Pulmonary artery endothelial cell (primary cell): Measurements from ENCODE around the gene MLLT10. TPM values are rescaled to one million over a fixed set of nuclear protein-coding genes. Genes with fewer than 3 reads are reported as not detected.

Experiments used
- DNase-seq: peaks from one replicate; pipeline ENCODE4 v3.0.0-alpha.2; 2011; ENCODE audit warnings: low read depth, low spot score
- total RNA-seq: library from RNA; depleted of rRNA; stranded (reverse); fragments of >200 nt; gene quantifications from 2 replicates; pipeline ENCODE4 v1.2.3, GENCODE V29; 2014

Gene MLLT10
- total RNA-seq, 1 donor from 2014 or later, result 36.9 TPM

- DNase-seq, result no peak
Measured at GRCh38 chr10:21501091-21501490, 32.9 kb upstream of the MLLT10 start.

GRCh38 chr10:21501731-21502347 is 32.2 kb upstream of the MLLT10 start:
- DNase-seq, result no peak

DNA sequence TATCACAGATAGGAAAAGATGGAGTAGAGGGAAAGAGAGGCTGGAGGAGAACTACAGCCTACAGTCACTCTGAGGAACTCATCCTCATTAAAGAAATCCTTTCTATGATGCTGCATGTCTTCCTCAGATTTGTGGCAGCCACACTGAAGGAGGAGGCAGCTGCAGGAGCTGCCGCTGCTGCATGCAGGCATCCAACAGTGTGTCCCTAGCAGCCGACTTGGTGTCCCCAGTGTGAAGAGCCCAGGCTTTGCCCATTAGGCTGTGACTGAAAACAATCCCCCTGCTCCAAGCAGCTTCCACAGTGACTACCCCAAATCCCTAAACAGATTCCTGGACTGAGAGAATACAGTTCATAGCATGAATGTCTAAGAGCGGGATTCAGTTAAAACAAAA is 31.7 kb upstream of the MLLT10 start:
- DNase-seq, result no peak

- no peak for DNase-seq
Measured at GRCh38 chr10:21503542-21503941, 30.5 kb upstream of the MLLT10 start.

DNA sequence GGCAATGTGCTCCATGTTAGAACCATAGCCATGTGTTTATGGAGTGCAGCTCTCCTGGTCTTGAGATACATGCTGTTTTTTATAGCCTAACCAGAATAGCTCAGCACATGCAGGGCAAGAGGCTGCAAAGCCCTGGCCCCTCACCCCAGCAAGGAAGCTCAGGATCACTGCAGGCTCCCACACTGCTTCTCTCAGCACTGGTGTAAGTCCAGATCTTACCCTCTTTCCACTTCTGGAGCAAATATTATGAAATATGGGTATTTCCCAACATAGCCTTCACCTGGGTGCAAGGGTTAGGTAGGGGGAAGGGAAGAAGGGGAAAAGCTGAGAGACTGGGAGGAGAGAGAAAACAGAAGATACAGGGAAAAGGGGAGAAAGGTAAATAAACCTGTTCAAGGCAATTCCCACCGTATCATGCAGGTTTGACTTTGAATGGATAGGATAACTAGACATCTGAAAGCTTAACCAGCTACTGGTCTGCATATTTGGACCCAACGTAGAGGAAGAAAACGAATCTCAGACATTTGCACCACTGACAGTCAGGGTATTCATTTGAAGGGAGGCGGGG is 28.2 kb upstream of the MLLT10 start:
- DNase-seq, result no peak

GRCh38 chr10:21506351-21506750 is 27.7 kb upstream of the MLLT10 start:
- DNase-seq, result no peak

DNA sequence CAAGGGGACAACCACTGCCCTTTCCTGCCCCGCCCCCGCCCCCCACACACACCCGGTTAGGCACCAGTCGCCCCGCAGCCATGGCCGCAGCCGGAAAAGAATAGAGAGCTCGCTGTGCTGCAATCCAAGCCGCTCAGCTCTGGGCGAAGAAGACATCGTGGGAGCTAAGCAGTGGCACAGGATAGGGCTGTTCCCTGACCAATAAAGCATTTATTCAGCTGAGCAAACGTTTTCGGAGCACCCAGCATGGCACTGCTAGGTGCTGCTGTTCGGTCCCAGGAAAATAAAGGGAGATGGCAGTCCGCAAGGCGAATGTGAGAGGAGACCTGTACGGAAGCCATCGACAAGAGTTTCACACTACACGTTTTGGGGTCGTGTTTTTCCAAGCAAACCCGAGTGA is 26.9 kb upstream of the MLLT10 start:
- DNase-seq, result no peak

DNA sequence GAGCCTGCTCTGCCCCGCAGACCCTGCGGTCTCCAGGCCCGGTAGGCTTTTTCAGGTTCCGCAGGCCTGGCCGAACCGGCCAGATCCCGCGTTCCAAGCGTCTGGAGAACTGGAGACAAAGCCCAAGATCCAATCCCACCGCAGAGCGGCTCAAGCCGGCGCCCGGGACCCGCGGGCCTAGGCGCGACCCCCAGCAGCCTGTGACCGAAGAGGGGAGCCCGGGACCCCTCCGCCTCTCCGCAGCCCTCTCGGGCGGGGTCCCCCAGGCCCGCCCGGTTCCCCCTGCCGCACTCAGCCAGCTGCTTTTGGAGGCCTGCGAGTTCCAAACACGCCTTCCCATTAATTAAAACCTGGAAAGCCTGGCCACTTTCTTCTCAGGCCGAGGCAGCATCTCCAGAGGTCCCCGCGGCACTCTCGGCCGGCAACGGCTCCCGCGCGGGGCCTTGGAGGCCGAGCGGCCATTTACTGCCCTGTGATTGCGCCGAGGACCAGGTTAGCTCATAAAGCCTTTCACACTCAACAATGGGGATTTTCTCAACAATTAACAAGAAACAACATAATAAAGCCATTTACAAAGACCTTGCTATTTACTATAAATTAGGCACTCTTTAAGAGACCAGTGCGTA is 25.2 kb upstream of the MLLT10 start:
- DNase-seq, result no peak

GRCh38 chr10:21509341-21510240 is 24.4 kb upstream of the MLLT10 start:
- DNase-seq, result no peak

GRCh38 chr10:21510241-21511094 is 23.6 kb upstream of the MLLT10 start:
- no peak for DNase-seq

- no peak for DNase-seq
Measured at GRCh38 chr10:21511095-21511570, 22.9 kb upstream of the MLLT10 start.

DNA sequence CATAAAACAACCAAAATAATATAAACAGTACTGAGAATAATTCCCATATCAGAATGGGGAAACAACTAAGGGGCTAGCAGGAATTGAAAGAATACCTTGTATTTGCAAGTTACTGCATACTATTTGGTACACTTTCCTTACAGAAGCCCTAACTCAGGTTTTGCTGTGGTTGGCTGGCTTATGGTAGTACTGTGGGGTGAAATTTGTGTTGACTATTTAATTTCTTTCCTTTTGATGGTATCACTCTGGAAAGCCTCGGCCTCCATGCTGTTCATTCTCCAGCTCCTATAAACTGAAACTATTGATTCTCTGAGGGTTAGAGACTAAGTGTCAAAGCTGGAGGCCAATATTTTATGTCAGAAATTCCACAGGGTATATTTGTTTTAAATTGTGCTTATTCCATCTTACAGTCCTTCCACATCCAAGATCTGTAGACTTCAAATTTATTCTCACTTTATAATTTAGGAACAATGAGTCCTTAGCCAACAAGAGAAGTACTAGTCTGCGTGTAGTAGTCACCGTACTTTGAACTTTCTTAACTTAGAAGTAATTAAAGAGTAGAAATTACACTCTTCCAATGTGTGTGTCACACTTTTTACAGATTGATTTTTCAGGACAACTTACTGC is 22.0 kb upstream of the MLLT10 start:
- DNase-seq, result no peak

GRCh38 chr10:21512573-21513404 is 21.2 kb upstream of the MLLT10 start:
- no peak for DNase-seq

- DNase-seq, result no peak
Measured at GRCh38 chr10:21513405-21513788, 20.6 kb upstream of the MLLT10 start.

- DNase-seq, result no peak
Measured at GRCh38 chr10:21514129-21514817, 19.8 kb upstream of the MLLT10 start.

GRCh38 chr10:21514818-21515351 is 19.1 kb upstream of the MLLT10 start:
- no peak for DNase-seq

GRCh38 chr10:21515361-21516241 is 18.4 kb upstream of the MLLT10 start:
- no peak for DNase-seq
